Measurements from ENCODE around the gene HTT.

Gene HTT

DNA sequence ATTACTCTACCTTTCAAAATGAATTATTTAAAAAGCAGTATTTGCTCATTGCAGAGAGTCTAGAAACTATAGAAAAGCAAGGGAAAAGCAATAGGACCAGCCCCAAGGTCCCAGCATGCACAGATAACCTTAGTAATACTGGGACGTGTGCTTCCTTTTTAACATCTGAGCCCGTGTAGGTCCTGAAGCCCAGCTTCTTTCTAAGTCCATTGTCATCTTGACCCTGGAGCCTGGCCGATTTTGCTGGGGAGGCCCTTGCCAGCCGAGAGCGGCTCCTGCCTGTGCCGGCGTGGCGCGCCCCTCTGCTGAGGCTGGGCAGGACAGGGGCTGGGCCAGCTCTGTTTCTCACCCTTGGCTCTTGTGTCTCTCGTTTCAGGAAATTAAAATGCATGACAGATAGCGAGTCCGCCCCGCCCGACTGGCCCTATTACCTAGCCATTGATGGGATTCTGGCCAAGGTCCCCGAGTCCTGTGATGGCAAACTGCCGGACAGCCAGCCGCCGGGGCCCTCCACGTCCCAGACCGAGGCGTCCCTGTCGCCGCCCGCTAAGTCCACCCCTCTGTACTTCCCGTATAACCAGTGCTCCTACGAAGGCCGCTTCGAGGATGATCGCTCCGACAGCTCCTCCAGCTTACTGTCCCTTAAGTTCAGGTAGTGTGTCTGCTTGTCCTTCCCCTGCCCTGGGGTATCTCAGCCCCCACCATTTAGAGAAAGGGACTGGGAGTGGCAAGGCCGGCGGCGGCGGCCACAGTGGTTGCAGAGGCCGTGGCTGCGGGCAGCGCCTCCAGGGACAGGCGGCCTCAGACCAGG, 178.6 kb downstream of the HTT start:
- H3K36me3 ChIP-seq = peaks cover 0 to 12% (median 0%) of the 10 kb centered on the region in 11 experiments; a peak in 4 of 22 replicates
- no peak overlapping the region for H3K27ac ChIP-seq
- H3K9me3 ChIP-seq (replicated peaks in 1 of 11) = no peaks in the 10 kb centered on the region
- no peak overlapping the region; a peak in 1 of 22 replicates for H3K9ac ChIP-seq
- H3K4me3 ChIP-seq = no peak overlapping the region
- H3K27me3 ChIP-seq = peaks cover 0 to 13% (median 0%) of the 10 kb centered on the region in 11 experiments; a peak in 5 of 22 replicates
- H3K4me1 ChIP-seq = peaks cover 28 to 66% (median 48%) of the 10 kb centered on the region in 10 experiments
- H4K20me1 ChIP-seq = peaks cover 0 to 60% (median 6%) of the 10 kb centered on the region in 11 experiments; a peak in 9 of 22 replicates
- TF ChIP-seq Cebpa-rat (IDR thresholded peaks at IDR 0.05) = no peak
- H3K4me2 ChIP-seq = no peak overlapping the region

DNA sequence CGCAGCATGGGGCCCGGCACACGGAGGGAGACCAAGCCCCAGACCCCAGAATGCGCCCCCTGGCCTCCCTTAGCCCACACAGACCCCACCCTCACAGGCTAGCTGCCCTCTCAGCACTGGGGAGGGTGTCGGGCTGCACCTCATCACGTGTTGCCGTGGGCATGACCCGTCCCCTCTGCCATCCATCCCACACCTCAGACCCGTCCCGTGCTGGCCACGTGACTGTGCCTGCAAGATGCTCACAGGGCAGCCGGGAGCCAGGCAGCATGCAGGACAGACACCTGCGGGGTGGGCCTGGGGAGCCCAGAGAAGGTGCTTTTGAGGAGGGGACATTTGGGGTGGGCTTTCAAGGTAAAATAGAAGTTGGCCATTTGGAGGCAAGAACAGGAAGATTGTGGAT, 179.3 kb downstream of the HTT start:
- H3K4me3 ChIP-seq = no peak overlapping the region
- H3K36me3 ChIP-seq = peaks cover 0 to 12% (median 0%) of the 10 kb centered on the region in 11 experiments; a peak in 4 of 22 replicates
- no peak overlapping the region; a peak in 1 of 22 replicates for H3K9ac ChIP-seq
- TF ChIP-seq Cebpa-rat (IDR thresholded peaks at IDR 0.05) = no peak
- H3K9me3 ChIP-seq (replicated peaks in 1 of 11) = no peaks in the 10 kb centered on the region
- no peak overlapping the region for H3K27ac ChIP-seq
- H3K4me1 ChIP-seq = peaks cover 32 to 70% (median 53%) of the 10 kb centered on the region in 10 experiments
- H4K20me1 ChIP-seq = peaks cover 0 to 54% (median 6%) of the 10 kb centered on the region in 11 experiments; a peak in 9 of 22 replicates
- no peak overlapping the region for H3K4me2 ChIP-seq
- peaks cover 0 to 16% (median 0%) of the 10 kb centered on the region in 11 experiments; a peak in 5 of 22 replicates for H3K27me3 ChIP-seq

GRCh38 chr4:3254302-3255131, 180.0 kb downstream of the HTT start:
- peak overlapping the region in 2 of 11 experiments; percentile 2 to 19; a peak in 1 of 22 replicates for H3K9ac ChIP-seq
- H3K4me3 ChIP-seq = no peak overlapping the region
- H4K20me1 ChIP-seq = peaks cover 0 to 53% (median 6%) of the 10 kb centered on the region in 11 experiments; a peak in 9 of 22 replicates
- H3K27me3 ChIP-seq = peaks cover 0 to 16% (median 0%) of the 10 kb centered on the region in 11 experiments; a peak in 5 of 22 replicates
- TF ChIP-seq Cebpa-rat (IDR thresholded peaks at IDR 0.05) = no peak
- H3K36me3 ChIP-seq = peaks cover 0 to 12% (median 0%) of the 10 kb centered on the region in 11 experiments; a peak in 4 of 22 replicates
- H3K27ac ChIP-seq = peak overlapping the region in 1 of 11 experiments; percentile 17; a peak in 3 of 22 replicates
- H3K9me3 ChIP-seq (replicated peaks in 1 of 11) = no peaks in the 10 kb centered on the region
- no peak overlapping the region for H3K4me2 ChIP-seq
- H3K4me1 ChIP-seq = peaks cover 32 to 69% (median 53%) of the 10 kb centered on the region in 10 experiments

- Histone ChIP-seq H3K27ac (0 out of 22 replicates have a peak overlapping the region, but pooled peaks of 1 of the 11 experiments have one; percentile 16), H3K4me1 (peaks cover 30 to 66% (median 48%) of the 10 kb centered on the region in 10 experiments), H3K36me3 (peaks cover 0 to 12% (median 0%) of the 10 kb centered on the region in 11 experiments; a peak in 4 of 22 replicates), H3K4me2 (peak overlapping the region in 8 of 11 experiments; percentile 71 to 97 (median 86); a peak in 12 of 22 replicates), H3K27me3 (peaks cover 0 to 16% (median 0%) of the 10 kb centered on the region in 11 experiments; a peak in 5 of 22 replicates), H3K4me3 (no peak overlapping the region), H3K9me3 (replicated peaks in 1 of 11) (no peaks in the 10 kb centered on the region), H3K9ac (no peak overlapping the region), H4K20me1 (peaks cover 0 to 41% (median 6%) of the 10 kb centered on the region in 11 experiments; a peak in 9 of 22 replicates)
- TF ChIP-seq Cebpa-rat (IDR thresholded peaks at IDR 0.05) = no peak
Measured at GRCh38 chr4:3255611-3256186, 181.2 kb downstream of the HTT start.

GRCh38 chr4:3256230-3257102, 182.0 kb downstream of the HTT start:
- Histone ChIP-seq H3K27me3 (peaks cover 0 to 16% (median 0%) of the 10 kb centered on the region in 11 experiments; a peak in 5 of 22 replicates), H3K27ac (peak overlapping the region in 2 of 11 experiments; percentile 46 to 76; a peak in 4 of 22 replicates), H3K9ac (peak overlapping the region in 3 of 11 experiments; percentile 59 to 65 (median 62); a peak in 3 of 22 replicates), H3K4me1 (peaks cover 22 to 61% (median 41%) of the 10 kb centered on the region in 10 experiments), H3K4me2 (peak overlapping the region in 10 of 11 experiments; percentile 41 to 97 (median 86); a peak in 19 of 22 replicates), H3K9me3 (replicated peaks in 1 of 11) (no peaks in the 10 kb centered on the region), H3K4me3 (no peak overlapping the region), H3K36me3 (peaks cover 0 to 12% (median 0%) of the 10 kb centered on the region in 11 experiments; a peak in 4 of 22 replicates), H4K20me1 (peaks cover 0 to 35% (median 6%) of the 10 kb centered on the region in 11 experiments; a peak in 9 of 22 replicates)
- TF ChIP-seq Cebpa-rat (IDR thresholded peaks at IDR 0.05) = no peak

DNA sequence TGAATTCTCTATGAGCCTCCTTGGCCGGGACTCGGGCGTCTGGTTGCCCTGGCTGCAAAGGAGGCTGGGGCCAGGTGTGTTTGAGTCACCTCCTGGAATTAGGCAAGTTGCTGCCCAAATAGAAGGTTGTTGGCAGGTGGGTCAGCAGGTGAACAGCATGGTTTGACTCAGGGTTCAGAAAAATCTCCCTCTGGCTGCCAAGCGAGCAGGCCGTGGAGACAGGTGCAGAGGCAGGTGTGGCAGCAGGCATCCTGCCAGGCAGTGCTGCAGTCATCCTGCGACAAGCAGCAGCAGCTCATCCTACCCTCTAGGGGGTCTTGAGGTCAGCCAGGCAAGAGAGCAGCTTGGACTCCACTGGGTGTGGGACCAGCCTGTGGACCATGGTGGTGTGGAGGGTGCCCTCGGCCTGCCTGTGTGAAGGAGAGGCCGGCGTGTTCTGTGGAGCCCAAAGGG, 182.6 kb downstream of the HTT start:
- Histone ChIP-seq H3K27me3 (peaks cover 0 to 16% (median 0%) of the 10 kb centered on the region in 11 experiments; a peak in 5 of 22 replicates), H3K36me3 (peaks cover 0 to 12% (median 0%) of the 10 kb centered on the region in 11 experiments; a peak in 4 of 22 replicates), H3K27ac (peak overlapping the region in 7 of 11 experiments; percentile 15 to 76 (median 50); a peak in 11 of 22 replicates), H4K20me1 (peaks cover 0 to 29% (median 6%) of the 10 kb centered on the region in 11 experiments; a peak in 9 of 22 replicates), H3K9me3 (replicated peaks in 1 of 11) (no peaks in the 10 kb centered on the region), H3K4me2 (peak overlapping the region; percentile 41 to 97 (median 86); a peak in 21 of 22 replicates), H3K4me3 (no peak overlapping the region), H3K4me1 (peaks cover 15 to 61% (median 42%) of the 10 kb centered on the region in 10 experiments), H3K9ac (peak overlapping the region in 5 of 11 experiments; percentile 29 to 65 (median 59); a peak in 11 of 22 replicates)
- no peak for TF ChIP-seq Cebpa-rat (IDR thresholded peaks at IDR 0.05)

Data from BLaER1 treated with 17β-estradiol and CSF1 and Interleukin-3, amounts not matched to agents 10 nM and 100 nM (cell line).